K562 (cell line): Measurements from ENCODE around the gene IRAK2. TPM values are rescaled to one million over a fixed set of nuclear protein-coding genes. Genes with fewer than 3 reads are reported as not detected.
A peak's percentile ranks its signal among the peaks of the same experiment; 100 is the strongest.

ENCODE experiments used
- ATAC-seq: fragments of 200-7000 bp; cut with Tn5 transposase; 3 replicates; pipeline ENCODE4 v1.9.1; 2020; ENCODE audit warnings: moderate library complexity
- BruUV-seq: library from RNA; stranded (reverse); fragments of 400-500 nt; replicated peaks from 2 replicates; lab custom pipeline; 2021; lab: Mats Ljungman, UMichigan
- CTCF ChIA-PET: fragments of 300-600 bp; formaldehyde crosslinking; extraction: SDS; loops from one replicate; lab custom pipeline; 2021; ENCODE audit warnings: low intra/inter-chr PET ratio; lab: Yijun Ruan, JAX
- POLR2A ChIA-PET: fragments of 300-600, 350-650 bp; sonication (Branson Sonifier 250); formaldehyde crosslinking; extraction: SDS; loops from one replicate; lab custom pipeline; 2021; ENCODE audit warnings: antibody characterized with exemption, inconsistent platforms; lab: Yijun Ruan, JAX
- DNase-seq, 4 experiments: peaks; one replicate each; pipeline versions ENCODE4 v3.0.0 to v3.0.0-alpha.2; 2011 to 2018; ENCODE audit warnings: low spot score in 3 of 4, mixed read lengths in 3 of 4; ENCODE audit errors: extremely low read depth in 1 of 4
- FAIRE-seq: peaks from 2 replicates; lab custom pipeline; 2011; peaks lifted over from hg19 to GRCh38; lab: Jason Lieb, UNC
- H2AFZ ChIP-seq: 2 replicates; pipeline ENCODE4 v1.6.0; 2011; ENCODE audit warnings: low read depth, low read length, control low read depth, inconsistent platforms
- H3K27ac ChIP-seq: fragments of 200-600 bp; 3 replicates; pipeline ENCODE4 v1.8.0; 2011; ENCODE audit warnings: low read depth, mild to moderate bottlenecking, control low read depth, inconsistent platforms, low read length, moderate library complexity, mixed read lengths; ENCODE audit errors: extremely low read depth
- H3K27me3 ChIP-seq, 2 experiments: fragments of 300-600 bp in 1 of 2; 2 replicates in 1 of 2; 3 replicates in 1 of 2; pipeline versions ENCODE4 v1.6.0 to v1.8.0; 2011; ENCODE audit warnings: inconsistent platforms in 2 of 2, low read length in 2 of 2, mild to moderate bottlenecking in 1 of 2, mixed read lengths in 1 of 2, moderate library complexity in 1 of 2; ENCODE audit not compliant: control insufficient read depth in 2 of 2, insufficient read depth in 2 of 2
- H3K36me3 ChIP-seq: fragments of 300-600 bp; 3 replicates; pipeline ENCODE4 v1.8.0; 2011; ENCODE audit warnings: mild to moderate bottlenecking, low read length, inconsistent platforms; ENCODE audit not compliant: control insufficient read depth, insufficient read depth
- H3K4me1 ChIP-seq, 2 experiments: fragments of 200-600 bp in 1 of 2; replicated peaks in 1 of 2; 2 replicates in 1 of 2; 3 replicates in 1 of 2; pipeline versions ENCODE4 v1.5.1 to v1.8.0; 2011; ENCODE audit warnings: inconsistent platforms in 2 of 2, low read length in 2 of 2, mild to moderate bottlenecking in 1 of 2, mixed read lengths in 1 of 2, moderate library complexity in 1 of 2; ENCODE audit not compliant: control insufficient read depth in 2 of 2, insufficient read depth in 2 of 2
- H3K4me2 ChIP-seq: 2 replicates; pipeline ENCODE4 v1.6.1; 2011; ENCODE audit warnings: low read length, control low read depth, inconsistent platforms, mixed read lengths; ENCODE audit not compliant: insufficient read depth
- H3K4me3 ChIP-seq: fragments of 200-600 bp; sonication (generic), shearing (Covaris generic); 2 replicates; pipeline ENCODE4 v1.5.1; 2016; ENCODE audit warnings: control low read depth, inconsistent platforms
- H3K79me2 ChIP-seq: fragments of 200-600 bp; 3 replicates; pipeline ENCODE4 v1.8.0; 2011; ENCODE audit warnings: low read length, inconsistent platforms; ENCODE audit not compliant: control insufficient read depth, insufficient read depth
- H3K9ac ChIP-seq, 2 experiments: 2 replicates each; pipeline versions ENCODE4 v1.6.0 to v1.6.1; 2011; ENCODE audit warnings: low read depth in 2 of 2, low read length in 2 of 2, control low read depth in 1 of 2, inconsistent platforms in 1 of 2, mild to moderate bottlenecking in 1 of 2, mixed read lengths in 1 of 2; ENCODE audit not compliant: insufficient read depth in 1 of 2
- H3K9me1 ChIP-seq: one replicate; pipeline ENCODE4 v1.6.0; 2011; ENCODE audit warnings: inconsistent platforms, mild to moderate bottlenecking, low read length, moderate library complexity; ENCODE audit not compliant: control insufficient read depth, insufficient read depth
- H3K9me3 ChIP-seq: replicated peaks from 2 replicates; pipeline ENCODE4 v1.5.1; 2011; ENCODE audit warnings: low read depth, low read length, inconsistent platforms; ENCODE audit not compliant: control insufficient read depth, insufficient read depth
- H4K20me1 ChIP-seq: replicated peaks from 2 replicates; pipeline ENCODE4 v1.6.1; 2011; ENCODE audit warnings: low read length, inconsistent platforms, mixed read lengths; ENCODE audit not compliant: control insufficient read depth, insufficient read depth
- BHLHE40 ChIP-seq: IDR thresholded peaks from 2 replicates; pipeline ENCODE4 v1.6.1; 2011; ENCODE audit warnings: low read length, improper control_type of control experiment
- DLX4 ChIP-seq: fragments of 250-450 bp; sonication (Bioruptor Pico); IDR thresholded peaks from 2 replicates; pipeline ENCODE4 v1.6.1; 2021; ENCODE audit warnings: mild to moderate bottlenecking
- GABPA ChIP-seq: fragments of 200-800 bp; sonication (Bioruptor generic); conservative IDR thresholded peaks from 2 replicates; pipeline ENCODE4 v1.6.1; 2016; ENCODE audit warnings: low read depth, missing genetic modification characterization, missing compliant biosample characterization
- GTF2B ChIP-seq: IDR thresholded peaks from 2 replicates; pipeline ENCODE4 v1.6.1; 2011; ENCODE audit not compliant: insufficient read length; ENCODE audit errors: extremely low read depth
- HDAC6 ChIP-seq: IDR thresholded peaks from 2 replicates; pipeline ENCODE4 v1.6.1; 2012; ENCODE audit warnings: low read depth, mild to moderate bottlenecking, control low read depth, inconsistent platforms, low read length, moderate library complexity
- ILF3 ChIP-seq: fragments of 450-650 bp; IDR thresholded peaks from 2 replicates; pipeline ENCODE4 v1.6.1; 2018; ENCODE audit warnings: antibody characterized with exemption, mild to moderate bottlenecking, moderate library complexity, borderline replicate concordance
- NCOA2 ChIP-seq, 2 experiments: fragments of 450-650 bp; IDR thresholded peaks; 2 replicates each; pipeline ENCODE4 v1.6.1; 2018; ENCODE audit warnings: mild to moderate bottlenecking in 2 of 2, moderate library complexity in 1 of 2; ENCODE audit not compliant: partially characterized antibody in 2 of 2
- NUFIP1 ChIP-seq: fragments of 450-650 bp; IDR thresholded peaks from 2 replicates; pipeline ENCODE4 v1.6.1; 2018; ENCODE audit not compliant: partially characterized antibody
- POLR2A ChIP-seq: fragments of 450-650 bp; conservative IDR thresholded peaks from 2 replicates; pipeline ENCODE4 v1.6.1; 2016
- RAD21 ChIP-seq, 2 experiments: fragments of 250-450 bp in 1 of 2; fragments of 450-650 bp in 1 of 2; sonication (Bioruptor Pico) in 1 of 2; formaldehyde crosslinking in 1 of 2; IDR thresholded peaks in 1 of 2; conservative IDR thresholded peaks in 1 of 2; 2 replicates each; pipeline versions ENCODE4 v1.4.0 to v1.8.0; 2020 to 2022; ENCODE audit warnings: mild to moderate bottlenecking in 2 of 2, moderate library complexity in 1 of 2
- TFAP4 ChIP-seq: sonication (generic); formaldehyde crosslinking; IDR thresholded peaks from 2 replicates; pipeline ENCODE4 v1.8.0; 2022; ENCODE audit warnings: missing genetic modification reagents, mild to moderate bottlenecking, moderate library complexity, borderline replicate concordance
- U2AF2 ChIP-seq: fragments of 200-400 bp; formaldehyde crosslinking; optimal IDR thresholded peaks from 2 replicates; pipeline ENCODE3; 2017; ENCODE audit warnings: low read depth, mild to moderate bottlenecking, low read length
- ZNF696 ChIP-seq: fragments of 250-450 bp; sonication (Bioruptor Pico); conservative IDR thresholded peaks from 2 replicates; pipeline ENCODE4 v1.4.0; 2020; ENCODE audit warnings: mild to moderate bottlenecking, moderate library complexity
- ZNF764 ChIP-seq: fragments of 250-450 bp; sonication (Bioruptor Pico); IDR thresholded peaks from 2 replicates; pipeline ENCODE4 v1.4.0; 2020; ENCODE audit warnings: low read depth, mild to moderate bottlenecking, moderate library complexity
- WGBS: fragments of 100-300 bp; shearing (Covaris generic); methylation state at CpG from one replicate; pipeline ENCODE4 v1.1.6; 2016; ENCODE audit warnings: low coverage, mixed read lengths; ENCODE audit not compliant: insufficient coverage; ENCODE audit errors: missing lambda C conversion rate; 5-methylcytosine and 5-hydroxymethylcytosine counted together
- in situ Hi-C: fragments of 300-500 bp; cut with MboI; formaldehyde crosslinking; loops from 4 replicates; pipeline ENCODE4 v1.15.0; 2018; ENCODE audit warnings: inconsistent platforms, mixed read lengths
- intact Hi-C: fragments of 100-400 bp; cut with micrococcal nuclease; formaldehyde crosslinking; loops from 2 replicates; pipeline ENCODE4 v1.14.2; 2022
- polyA plus RNA-seq, 8 experiments: library from polyadenylated mRNA; depleted of rRNA in 4 of 8; stranded (reverse) in 5 of 8; unstranded in 3 of 8; fragments of >200 nt; fragmentation: Nextera tagmentation in 2 of 8; fragmentation: Illumina TruSeq in 1 of 8; extraction: Ambion mirVana in 2 of 8; extraction: Trizol in 1 of 8; gene quantifications; 2 replicates each; pipeline versions ENCODE4 v1.2.1 to v1.2.3, GENCODE V29; 2011 to 2014; ENCODE audit warnings: inconsistent platforms in 1 of 8, missing spikeins in 1 of 8
- total RNA-seq, 7 experiments: library from RNA; depleted of rRNA in 6 of 7; stranded (reverse); fragments of >200 nt in 6 of 7; fragmentation: Illumina TruSeq in 2 of 7; extraction: Trizol in 2 of 7; gene quantifications; 2 replicates each; pipeline versions ENCODE4 v1.2.1 to v1.2.3, GENCODE V29; 2011 to 2021; ENCODE audit warnings: low replicate concordance in 1 of 7

The IRAK2 gene
- total and polyA plus RNA-seq, 9 of the 15 experiments (the other 6 are each of a cell fraction or from before 2014, with no cell fraction given), result 0.42 to 4.4 (median 2.7) TPM

- Histone ChIP-seq H3K9me1 (no peaks in the 10 kb centered on the region), H3K27ac (no peak overlapping the region), H3K4me3 (no peak overlapping the region), H3K27me3 (no peaks in the 10 kb centered on the region)
- FAIRE-seq, result no peak
- POLR2A ChIA-PET, result interaction anchor here (1.6 to 2.6 kb wide), 2 partner anchors 9 to 33 kb away, joined by 5 to 11 read pairs; partner anchors contain the start of gene SEC13
- intact Hi-C loops, result no loop called here
- TF ChIP-seq HDAC6 (no peak), ILF3 (no peak), POLR2A (0 out of 2 replicates have a peak, but pooled peaks have one; percentile 26)
- TF ChIP-seq, all 486 proteins: peak for 1
- Histone ChIP-seq H4K20me1 (no peaks in the 10 kb centered on the region), H3K9ac (no peak overlapping the region), H2AFZ (no peak overlapping the region), H3K9me3 (no peaks in the 10 kb centered on the region), H3K4me1 (peaks cover 9 to 16% of the 10 kb centered on the region in 2 experiments), H3K4me2 (no peak overlapping the region), H3K36me3 (peaks cover 31% of the 10 kb centered on the region; the same call in 2 of the 3 replicates), H3K79me2 (no peaks in the 10 kb centered on the region)
- CTCF ChIA-PET, result no interaction called here
- no TSS peak for BruUV-seq
- no peak for DNase-seq
- WGBS, result 89% methylated on average over 11 of the region's 11 CpGs
- ATAC-seq, result no peak
- in situ Hi-C loops, result no loop called here
Observed at GRCh38 chr3:10288575-10288960, 123.8 kb downstream of the IRAK2 start.

DNA sequence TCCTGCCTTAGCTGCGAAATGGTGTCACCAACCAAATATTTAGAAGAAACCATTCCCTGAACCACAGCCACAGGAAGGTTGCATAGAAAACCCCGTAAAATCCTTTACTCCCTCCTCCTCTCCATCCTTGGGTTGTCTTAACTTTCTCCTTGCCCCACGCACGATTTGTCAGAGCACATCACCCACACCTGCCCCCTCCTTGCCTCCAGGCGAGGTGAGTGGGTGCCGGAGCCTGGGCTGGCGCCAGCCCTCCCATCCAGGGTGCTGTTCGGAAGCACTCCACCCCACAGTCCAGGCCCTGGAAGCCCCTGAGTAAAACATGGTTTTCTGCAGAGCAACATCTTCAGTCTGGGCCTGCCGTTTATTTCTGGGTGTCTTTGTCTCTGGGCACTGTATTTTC is 124.4 kb downstream of the IRAK2 start:
- Histone ChIP-seq H4K20me1 (no peaks in the 10 kb centered on the region), H3K27me3 (no peaks in the 10 kb centered on the region), H2AFZ (no peak overlapping the region), H3K9me1 (no peaks in the 10 kb centered on the region), H3K9ac (peak overlapping the region in 1 of 2 experiments; percentile 39; a peak in 1 of 4 replicates), H3K79me2 (no peaks in the 10 kb centered on the region), H3K4me2 (no peak overlapping the region), H3K4me1 (peaks cover 7 to 21% of the 10 kb centered on the region in 2 experiments), H3K9me3 (no peaks in the 10 kb centered on the region), H3K4me3 (no peak overlapping the region), H3K36me3 (peaks cover 26% of the 10 kb centered on the region; the same call in 2 of the 3 replicates), H3K27ac (no peak overlapping the region)
- WGBS, result 84% methylated on average over 9 of the region's 9 CpGs
- in situ Hi-C loops, result no loop called here
- intact Hi-C loops, result no loop called here
- ATAC-seq (no peak), DNase-seq (no peak), FAIRE-seq (no peak)
- TF ChIP-seq NUFIP1, result no peak
- no peak for TF ChIP-seq ZNF696 (CRISPR knock-in tag)
- TF ChIP-seq ZNF764 (CRISPR knock-in tag), result no peak
- no peak for TF ChIP-seq U2AF2
- no peak for TF ChIP-seq BHLHE40
- TF ChIP-seq RAD21 (CRISPR knock-in tag; conservative IDR thresholded peaks at IDR 0.05 in 1 of 2, IDR thresholded peaks at IDR 0.05 in 1 of 2), result no peak
- TF ChIP-seq NCOA2 (IDR thresholded peaks at IDR 0.05; ENCODE audit: partially characterized antibody in 2 of 2), result no peak
- TF ChIP-seq TFAP4 (CRISPR knock-in tag), result no peak
- no peak for TF ChIP-seq DLX4 (CRISPR knock-in tag)
- no peak for TF ChIP-seq GTF2B
- TF ChIP-seq GABPA (tag), result no peak
- BruUV-seq, result no TSS peak
- POLR2A ChIA-PET, result interaction anchor here (1.6 to 5.3 kb wide), 3 partner anchors 9 to 32 kb away, joined by 5 to 49 read pairs (median 11); partner anchors contain the start of gene SEC13
- CTCF ChIA-PET, result no interaction called here
